ENCODE results near the gene AAK1.

The AAK1 gene

DNA sequence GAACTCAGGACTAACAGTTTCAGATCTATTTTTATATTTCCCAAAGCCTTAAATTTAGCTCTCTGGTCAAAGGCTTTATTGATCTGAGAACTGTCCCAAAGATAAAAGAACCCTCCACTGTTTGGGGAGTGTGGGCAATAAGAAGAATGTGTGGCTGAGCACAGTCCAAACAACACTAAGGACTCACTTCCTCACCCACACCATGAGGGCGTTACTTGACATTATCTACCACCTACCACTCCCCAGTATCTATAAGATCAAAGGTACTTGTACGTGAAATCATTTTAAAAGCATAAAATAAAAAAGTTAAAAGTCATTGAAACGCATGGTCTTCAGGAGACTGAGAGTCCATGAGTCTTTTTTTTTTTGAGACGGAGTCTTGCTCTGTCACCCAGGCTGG is 151.7 kb downstream of the AAK1 start:
- no peak for DNase-seq (ENCODE audit: low spot score)

DNA sequence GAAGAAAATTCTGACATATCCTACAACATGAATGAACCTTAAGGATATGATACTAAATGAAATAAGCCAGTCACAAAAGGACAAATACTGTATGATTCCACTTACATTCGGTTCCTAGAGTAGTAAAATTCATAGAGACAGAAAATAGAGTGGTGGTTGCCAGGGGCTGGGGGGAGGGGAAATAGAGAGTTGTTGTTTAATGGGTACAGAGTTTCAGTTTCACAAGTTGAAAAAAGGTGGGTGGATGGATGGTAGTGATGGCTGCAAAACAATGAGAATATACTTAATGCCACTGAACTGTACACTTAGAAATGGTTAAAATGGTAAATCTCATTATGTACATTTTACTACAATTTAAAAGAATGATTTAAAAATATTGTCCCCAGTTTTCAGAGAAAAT is 153.1 kb downstream of the AAK1 start:
- no peak for DNase-seq (ENCODE audit: low spot score)

DNA sequence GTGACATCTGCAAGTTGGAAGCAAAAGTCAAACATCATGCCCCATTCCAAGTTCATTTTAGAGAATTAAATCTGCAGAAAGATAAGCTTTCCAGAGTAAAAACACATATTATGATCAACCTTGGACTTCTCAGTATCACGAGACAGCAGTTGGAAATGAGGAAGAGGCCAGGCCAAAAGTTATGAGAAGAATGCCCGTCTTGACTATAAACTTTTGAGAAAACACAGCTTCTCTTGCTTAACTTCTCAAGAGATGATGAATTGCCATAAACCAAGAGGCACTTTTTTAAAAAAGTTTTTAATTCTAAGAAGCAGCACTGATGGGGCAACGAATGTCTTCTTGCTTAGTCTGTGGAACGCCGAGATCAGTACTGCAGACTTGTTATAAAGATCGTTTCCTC is 153.7 kb downstream of the AAK1 start:
- peak; percentile 16 for DNase-seq (ENCODE audit: low spot score)

DNA sequence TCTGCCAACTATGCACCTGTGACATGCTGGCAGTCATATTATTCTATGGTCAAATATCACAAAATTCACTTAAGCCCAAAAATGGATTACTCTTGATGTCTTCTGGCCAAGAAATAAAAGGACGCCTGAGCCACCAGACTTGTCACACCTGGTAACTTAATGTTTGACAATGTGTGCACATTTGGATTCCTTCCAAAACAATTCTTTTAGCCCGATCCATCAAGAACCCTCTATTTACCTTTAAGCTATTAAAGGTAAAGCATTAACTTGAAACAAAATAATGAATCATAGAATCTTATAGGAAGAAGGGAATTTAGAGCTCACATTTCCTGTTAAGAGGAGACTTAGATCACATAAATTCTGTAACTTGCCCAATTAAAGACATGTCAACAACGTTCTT is 159.8 kb downstream of the AAK1 start:
- no peak for DNase-seq (ENCODE audit: low spot score)

DNA sequence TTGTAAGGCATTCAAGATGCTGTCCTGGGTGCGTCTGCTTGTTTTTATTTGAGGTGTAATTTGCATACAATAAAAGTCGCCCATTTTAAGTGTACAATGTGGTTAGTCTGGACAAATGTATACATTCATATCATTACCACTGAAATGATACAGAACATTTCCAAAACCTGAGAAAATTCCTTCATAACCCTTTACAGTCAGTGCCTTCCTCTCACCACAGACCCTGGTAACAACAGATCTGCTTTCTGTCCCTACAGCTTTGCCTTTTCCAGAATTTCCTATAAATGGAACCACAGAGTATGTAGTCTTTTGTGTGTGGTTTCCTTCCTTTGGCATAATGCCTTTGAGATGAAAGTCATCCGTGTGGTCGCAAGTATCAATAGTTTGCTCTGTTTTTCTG is 160.5 kb downstream of the AAK1 start:
- DNase-seq (ENCODE audit: low spot score) = no peak

DNA sequence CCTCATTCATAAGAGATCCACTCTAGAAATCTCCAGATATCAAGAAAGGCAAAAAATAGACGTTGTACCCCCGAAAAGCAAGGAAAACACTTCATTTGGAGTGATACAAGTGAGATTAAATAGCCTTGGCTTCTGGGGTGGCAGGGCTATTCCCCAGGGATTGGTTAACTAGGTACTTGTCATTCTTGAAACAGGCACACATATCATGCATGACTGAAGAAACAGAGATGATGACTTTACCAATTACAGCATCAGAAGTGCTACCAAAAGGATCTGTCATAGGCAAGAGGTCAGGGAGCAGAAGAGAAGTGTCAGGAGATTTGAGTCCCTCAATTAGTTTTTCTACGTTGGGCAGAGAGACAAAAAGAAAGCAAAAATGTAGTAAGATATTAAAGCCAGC is 161.1 kb downstream of the AAK1 start:
- no peak for DNase-seq (ENCODE audit: low spot score)

DNA sequence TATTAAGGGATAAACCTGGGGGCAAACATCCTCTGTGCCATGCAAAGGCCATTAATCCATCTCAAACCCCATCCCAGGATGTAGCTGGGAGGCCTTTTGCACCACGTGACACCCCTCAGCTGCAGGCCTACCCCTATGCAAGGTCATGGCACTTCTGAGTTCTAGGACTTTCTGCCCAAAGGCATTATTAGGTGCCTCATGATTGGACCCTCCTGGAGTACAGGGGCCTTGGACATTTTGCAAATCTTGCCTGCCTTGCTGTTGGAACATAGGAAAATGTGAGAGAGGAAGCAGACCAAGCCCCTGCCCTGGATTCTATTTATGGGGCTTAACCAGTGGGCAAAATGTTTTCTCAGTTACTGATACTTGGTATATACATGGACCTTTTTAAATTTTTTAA is 162.1 kb downstream of the AAK1 start:
- DNase-seq (ENCODE audit: low spot score) = no peak

DNA sequence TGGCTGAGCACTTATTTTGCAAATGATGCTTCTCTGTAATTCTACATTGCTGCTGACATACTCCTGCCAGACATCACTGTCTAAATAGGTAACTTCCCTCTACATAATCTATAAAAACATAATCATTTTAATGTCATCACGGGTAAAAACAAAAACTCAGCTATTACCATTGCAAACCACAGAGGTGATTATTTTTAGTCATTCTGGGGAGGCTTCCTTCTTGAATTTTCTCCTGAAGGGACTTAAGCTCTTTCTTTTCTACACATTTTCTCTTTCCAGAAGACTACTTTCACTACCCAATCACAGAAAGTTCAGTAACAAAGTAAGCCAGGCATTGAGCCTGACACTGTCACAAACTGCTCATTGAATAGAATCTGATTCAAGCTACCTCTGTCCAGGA is 165.9 kb downstream of the AAK1 start:
- DNase-seq (ENCODE audit: low spot score) = no peak

DNA sequence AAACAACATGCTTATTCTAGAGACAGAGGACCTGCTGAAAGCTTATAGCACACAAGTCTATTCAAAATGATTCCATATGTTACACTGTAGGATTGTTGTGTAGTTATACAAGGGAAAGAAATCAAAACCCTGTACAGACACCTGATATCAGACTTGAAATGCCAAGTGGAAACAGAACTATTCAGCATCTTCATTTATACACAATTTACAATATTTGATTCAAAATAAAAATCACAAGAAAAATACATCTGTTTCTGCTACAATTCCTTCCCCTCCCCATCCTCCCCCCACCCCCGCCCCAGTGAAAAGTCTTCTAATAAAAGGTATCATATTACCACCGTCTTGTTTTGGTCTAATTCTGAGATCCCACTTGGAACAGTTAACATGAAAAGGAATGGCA is 168.9 kb downstream of the AAK1 start:
- DNase-seq (ENCODE audit: low spot score) = no peak

DNA sequence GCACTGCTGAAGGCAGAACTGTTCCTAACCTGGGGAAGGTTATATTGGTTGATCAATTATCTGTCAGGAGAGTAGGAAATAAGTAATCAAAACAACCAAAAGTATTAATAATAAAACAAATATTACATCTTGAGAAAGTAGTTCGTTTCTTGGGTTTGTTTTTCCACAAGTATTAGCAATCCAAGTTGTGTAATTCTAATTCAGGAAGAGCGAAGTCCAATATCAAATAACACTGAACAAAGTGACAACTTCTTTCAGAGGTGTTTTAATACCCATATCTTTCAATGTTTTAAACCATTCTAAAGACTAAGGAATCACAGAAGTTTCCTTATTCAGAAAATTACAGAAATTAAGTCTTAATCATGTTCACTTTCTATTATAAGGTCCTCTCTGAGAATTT is 171.7 kb downstream of the AAK1 start:
- no peak for DNase-seq (ENCODE audit: low spot score)

DNA sequence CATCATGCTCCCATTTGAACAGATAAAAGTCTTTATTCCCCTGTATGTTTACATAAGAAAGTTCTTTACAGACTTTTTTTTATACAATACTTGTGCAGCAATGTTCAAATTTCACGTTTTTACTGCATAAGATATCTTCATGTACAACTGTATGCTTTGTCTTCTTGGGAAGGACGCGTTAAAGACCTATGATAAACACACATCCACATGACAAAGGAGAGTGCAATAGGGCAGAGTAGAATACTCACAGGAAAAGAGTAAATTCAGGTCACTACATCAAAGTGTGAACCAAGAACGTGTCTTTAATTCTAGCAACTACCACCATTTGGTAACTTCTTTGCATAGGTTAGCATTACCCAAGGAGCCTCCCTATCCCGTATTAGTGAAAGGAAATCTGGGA is 172.6 kb downstream of the AAK1 start:
- no peak for DNase-seq (ENCODE audit: low spot score)

DNA sequence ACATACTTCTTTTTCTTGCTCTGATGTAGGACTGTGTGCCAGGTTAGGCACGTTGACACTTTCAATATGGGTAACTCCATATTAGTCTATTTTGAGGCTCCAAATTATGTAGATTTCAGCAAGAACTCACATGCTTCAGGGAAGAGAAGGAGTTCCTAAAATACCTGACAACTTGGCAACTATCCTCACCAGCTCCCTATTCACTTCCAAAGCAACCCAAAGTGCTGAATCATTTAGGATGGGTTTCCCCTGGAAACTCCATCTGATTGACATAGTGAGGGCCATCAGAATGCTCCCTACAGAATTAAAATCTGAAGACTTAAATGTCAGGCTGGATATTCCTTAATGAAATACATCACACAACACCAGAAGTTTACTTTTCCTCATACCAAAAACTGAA is 173.8 kb downstream of the AAK1 start:
- no peak for DNase-seq (ENCODE audit: low spot score)

DNA sequence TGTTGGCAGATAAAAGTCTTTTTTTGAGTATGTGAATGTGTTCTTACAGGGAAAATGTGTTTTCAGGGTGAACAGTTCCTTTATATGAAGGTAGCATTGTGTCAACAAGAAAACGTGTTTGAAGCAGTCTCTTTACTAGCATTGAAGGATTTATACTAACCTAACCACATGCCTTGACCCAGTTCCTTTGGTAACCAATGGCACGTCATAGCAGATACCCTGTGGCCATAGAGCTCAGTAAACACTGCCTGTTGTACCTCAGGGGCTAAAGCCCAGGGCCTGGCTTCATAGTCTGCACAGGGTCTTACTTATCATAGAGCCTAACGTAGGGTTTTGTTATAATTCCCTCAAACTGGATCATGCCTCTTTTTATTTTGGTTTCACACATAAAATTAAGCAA is 174.2 kb downstream of the AAK1 start:
- DNase-seq (ENCODE audit: low spot score) = no peak

DNA sequence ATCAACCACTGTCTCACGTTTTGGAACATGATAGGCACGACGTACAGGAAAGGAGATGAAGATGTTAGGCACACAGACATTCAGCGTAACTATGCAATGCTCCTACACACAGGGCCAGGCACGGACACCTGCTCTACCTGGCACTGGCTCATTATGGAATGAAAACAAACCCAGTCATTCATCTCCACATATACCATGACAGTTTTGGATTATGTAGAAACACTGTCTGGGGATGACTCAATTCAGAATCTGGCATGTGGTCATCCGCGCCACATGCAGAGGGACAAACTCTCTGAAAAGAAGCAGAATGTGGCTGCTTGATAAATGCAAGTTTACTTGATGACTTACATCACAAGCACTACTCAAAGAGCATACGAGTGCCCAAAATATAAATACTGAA is 176.8 kb downstream of the AAK1 start:
- DNase-seq (ENCODE audit: low spot score) = no peak

DNA sequence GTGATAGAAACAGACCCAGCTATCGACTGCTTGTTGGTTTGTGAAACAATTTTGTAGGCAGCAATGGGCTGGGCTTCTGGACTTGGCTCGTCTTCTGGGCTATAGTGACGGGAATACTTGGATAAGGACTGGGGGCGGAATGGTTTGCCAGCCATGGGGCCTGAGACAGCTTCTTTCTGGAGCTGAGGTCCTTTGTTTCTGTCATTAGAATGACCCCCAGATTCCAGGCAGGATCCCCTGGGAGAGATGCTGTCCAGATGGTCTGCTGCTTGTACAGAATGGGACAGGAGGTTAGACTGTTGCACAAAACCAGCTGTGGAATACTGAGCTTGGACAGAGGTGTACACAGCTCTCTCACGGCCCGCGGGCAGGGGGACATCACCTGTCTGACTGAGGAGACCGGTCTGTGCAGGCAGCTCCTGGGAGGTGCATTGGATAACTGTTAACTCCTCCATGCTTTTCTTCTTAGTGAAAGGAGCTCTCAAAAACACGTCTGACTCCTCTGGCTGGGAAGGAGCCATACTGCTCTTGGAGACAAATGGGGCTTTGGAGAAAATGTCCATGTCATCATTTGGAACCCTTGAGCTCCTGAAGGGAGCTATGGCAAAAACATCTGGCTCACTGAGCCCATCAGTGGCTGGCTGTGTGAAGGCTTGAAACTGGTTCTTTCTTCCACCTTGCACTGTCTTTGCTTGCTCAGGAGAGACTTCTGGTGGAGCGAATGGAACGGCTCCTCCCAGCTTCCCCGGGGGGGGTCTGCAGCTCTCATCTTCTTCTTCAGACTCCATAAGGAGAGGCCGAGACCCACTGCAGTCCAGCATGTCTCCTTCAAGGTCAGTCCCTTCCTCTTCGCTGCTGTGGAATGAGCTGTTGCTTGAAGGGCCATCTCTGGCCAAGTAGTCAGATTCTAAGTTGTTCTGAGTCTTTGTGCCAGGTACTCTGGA is 177.8 kb downstream of the AAK1 start:
- DNase-seq (ENCODE audit: low spot score) = no peak

DNA sequence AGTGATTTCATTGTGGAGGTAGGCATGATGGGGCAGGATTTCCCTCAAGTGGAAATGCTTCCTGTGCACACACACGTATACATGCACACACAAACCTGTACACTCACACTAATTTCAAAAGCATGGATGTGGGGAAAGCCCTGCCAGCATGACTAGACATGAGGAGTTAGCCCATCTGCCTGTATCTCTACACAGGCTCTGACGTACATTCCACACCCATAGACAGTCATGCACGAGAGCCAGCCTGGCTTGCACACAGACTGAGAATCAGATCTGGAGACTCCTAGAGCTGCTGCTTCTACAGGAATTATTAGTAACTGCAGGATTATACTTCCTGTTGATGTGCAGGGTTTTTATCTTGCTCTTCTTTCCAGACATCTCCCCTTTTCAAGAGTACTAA is 179.0 kb downstream of the AAK1 start:
- peak; percentile 43 for DNase-seq (ENCODE audit: low spot score)

DNA sequence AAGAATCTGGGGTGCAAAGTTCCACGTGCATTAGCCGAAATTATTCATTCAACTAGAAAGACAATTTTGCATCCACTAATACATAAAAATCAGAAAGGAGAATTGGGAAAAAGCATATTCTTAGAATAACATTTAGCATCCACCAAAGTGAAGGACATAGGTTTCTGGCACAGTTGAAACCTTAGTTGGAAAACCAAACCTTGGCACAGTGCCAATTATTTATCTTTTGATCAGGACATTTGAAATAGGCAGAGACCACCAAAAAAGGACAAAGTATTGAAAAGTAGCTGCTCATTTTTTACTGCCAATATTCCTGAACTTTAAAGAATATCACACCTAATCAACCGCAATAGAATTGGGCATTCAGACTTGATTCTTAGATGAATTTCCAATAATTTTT is 180.8 kb downstream of the AAK1 start:
- DNase-seq (ENCODE audit: low spot score) = no peak

DNA sequence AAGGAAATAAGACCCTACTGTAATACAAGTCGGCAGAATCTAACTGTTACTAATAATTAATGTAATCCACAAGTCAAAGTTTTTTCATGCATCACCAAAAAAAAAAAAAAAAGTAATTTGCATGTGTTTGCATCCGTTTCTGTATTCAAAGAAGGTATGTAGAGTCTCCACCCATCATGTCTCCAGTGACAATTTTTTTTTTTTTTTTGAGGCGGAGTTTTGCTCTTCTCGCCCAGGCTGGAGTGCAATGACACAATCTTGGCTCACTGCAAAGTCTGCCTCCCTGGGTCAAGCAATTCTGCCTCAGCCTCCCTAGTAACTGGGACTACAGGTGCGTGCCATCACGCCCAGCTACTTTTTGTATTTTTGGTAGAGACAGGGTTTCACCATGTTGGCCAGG is 182.1 kb downstream of the AAK1 start:
- no peak for DNase-seq (ENCODE audit: low spot score)

DNA sequence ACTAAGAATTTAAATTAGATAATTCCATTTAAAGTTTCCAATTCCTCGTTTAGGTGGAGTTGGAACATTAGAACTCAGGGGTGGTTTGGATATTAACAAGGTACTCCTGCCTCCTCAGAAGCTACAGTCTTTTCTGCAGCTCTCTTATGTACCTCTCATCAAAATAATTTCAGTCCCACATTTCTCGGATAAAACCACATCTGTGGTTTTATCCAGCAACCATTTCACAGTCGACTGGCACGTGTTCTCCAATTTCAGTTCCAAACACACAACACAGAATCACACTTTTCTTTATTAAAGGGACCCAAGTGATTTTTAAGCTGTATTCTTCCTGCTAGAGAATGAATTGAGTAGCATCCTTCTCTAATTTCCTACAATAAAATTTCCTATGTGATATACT is 183.6 kb downstream of the AAK1 start:
- no peak for DNase-seq (ENCODE audit: low spot score)

DNA sequence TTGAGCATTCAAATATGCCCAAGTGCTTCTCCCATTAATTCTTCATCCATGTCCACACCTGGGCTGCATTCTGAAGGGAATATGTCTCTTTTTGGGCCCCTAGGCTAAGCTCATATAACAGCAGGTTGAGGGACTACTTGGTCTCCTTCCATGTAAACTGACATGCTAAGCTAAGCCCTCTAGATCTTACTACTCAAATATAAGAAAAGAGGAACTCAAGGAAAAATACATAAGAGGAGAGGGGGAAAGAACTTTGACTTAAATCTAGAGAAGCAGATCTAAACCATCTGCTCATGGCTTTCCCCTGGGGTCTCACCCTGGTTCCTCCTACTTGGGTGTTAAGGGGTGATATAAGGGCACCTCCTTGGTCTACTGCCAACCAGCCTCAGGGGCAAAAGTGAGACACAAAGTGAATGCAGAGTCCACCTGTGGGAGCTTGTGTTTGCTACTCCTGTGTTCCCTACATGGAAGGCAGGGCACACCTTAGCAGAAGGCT is 186.5 kb downstream of the AAK1 start:
- DNase-seq (ENCODE audit: low spot score) = no peak

DNA sequence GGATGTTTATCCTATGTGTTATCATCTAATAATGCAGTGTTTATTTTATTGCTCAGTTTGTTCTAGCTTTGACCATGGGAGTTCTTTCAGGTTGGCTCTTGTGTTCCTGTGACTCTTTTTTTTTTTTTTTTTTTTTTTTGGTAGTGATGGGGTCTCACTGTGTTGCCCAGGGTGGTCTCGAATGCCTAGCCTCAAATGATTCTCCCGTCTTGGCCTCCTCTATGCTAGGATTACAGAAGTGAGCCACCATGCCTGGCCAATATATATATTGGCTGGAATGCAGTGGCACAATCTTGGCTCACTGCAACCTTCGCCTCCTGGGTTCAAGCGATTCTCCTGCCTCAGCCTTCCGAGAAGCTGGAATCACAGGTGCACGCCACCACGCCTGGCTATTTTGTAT is 187.4 kb downstream of the AAK1 start:
- DNase-seq (ENCODE audit: low spot score) = no peak

DNA sequence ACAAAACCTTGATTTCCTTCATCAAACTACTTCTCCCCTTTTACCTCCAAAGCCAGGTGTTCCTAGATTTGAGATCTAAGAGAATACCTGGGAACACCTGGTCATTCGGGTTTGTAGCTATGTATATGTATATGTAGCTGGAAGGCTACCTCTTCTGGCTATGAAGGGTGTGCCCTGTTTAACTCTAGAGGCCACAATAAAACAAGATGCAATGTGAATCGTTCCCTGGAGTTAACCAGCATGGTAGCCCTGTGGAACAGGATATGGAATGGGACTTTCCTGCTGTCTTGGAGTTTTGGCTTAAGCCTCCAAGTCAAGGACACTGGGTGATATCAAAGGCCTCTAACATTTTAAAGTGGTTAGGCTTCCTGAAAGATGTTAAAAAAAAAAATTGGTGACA is 188.6 kb downstream of the AAK1 start:
- DNase-seq (ENCODE audit: low spot score) = no peak

DNA sequence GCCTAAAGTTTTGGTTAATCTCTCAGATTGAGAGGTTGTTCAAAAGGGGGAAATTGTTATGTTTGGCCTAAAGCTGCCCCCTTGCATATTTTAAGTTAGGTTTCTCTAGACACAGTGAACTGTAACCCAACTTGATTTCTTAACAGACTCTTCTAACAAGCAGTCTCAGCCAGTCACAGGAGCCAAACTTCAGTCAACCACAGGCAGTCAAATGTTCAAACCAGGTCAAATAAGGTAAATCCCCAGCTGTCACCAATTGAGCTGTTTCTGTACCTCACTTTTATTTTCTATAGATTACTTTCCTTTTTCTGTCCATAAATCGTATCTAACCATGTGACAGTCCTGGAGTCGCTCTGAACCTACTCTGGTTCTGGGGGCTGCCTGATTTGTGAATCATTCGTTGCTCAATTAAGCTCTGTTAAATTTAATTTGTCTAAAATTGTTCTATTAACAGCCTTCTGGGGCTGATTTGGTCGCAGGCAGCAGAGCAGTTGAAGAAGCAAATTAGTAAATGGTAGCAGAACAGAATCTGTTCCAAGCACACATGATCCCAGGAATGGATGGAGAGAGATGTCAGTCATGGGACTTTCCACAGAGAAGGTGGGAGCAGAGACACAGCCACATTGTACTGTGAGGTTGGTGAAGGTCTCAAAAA is 189.9 kb downstream of the AAK1 start:
- no peak for DNase-seq (ENCODE audit: low spot score)

DNA sequence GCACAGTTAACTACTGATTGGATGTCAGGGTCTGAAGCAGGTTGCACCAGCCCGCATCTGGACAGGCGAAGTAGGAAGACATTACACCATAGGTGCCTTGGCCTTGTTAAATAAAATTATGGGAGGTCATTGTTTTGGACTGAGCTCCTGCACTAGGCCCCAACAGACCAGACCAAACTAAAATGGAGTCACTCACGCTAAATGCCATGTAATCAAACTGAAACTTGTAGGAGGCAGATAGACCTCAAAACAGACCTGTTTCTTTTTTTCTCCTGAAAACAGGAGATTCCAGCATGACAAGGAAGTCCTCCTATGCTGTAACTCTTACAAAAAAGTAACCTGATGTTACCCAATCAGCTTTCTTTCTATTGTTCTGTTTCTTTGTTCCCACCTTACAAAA is 190.9 kb downstream of the AAK1 start:
- no peak for DNase-seq (ENCODE audit: low spot score)
